A172 (cell line): ENCODE measurements around the gene LHX1. TPM values are rescaled to one million over a fixed set of nuclear protein-coding genes. Genes with fewer than 3 reads are reported as not detected.

Source experiments
- DNase-seq: peaks from one replicate; pipeline ENCODE4 v3.0.0-alpha.2; 2015; ENCODE audit warnings: low spot score
- total RNA-seq: library from RNA; depleted of rRNA; stranded (reverse); fragments of >200 nt; shearing (Covaris generic); gene quantifications from 2 replicates; pipeline ENCODE4 v1.2.3, GENCODE V29; 2014

Gene LHX1
- total RNA-seq, 1 experiment from 2014 or later = 1.4 TPM

DNA sequence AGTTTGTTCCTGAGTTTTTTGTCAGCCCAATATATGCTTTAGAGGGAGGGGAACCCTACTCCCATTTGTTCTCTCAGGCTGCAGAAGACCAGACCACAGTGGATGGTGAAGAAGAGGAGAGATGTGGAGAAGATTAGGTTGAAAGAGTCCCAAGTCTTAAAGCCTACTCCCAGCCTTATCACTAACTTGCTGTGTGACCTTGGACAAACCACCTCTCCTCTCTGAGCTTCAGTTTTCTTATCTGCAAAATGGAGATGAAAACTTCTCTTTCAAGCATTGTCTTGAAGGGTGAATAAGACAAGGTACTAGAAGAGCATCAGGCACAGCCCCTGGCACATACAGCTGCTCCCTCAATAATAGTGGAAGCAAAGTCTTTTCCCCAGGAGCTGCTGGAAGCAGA lies 15.1 kb upstream of the LHX1 start:
- DNase-seq = no peak

DNA sequence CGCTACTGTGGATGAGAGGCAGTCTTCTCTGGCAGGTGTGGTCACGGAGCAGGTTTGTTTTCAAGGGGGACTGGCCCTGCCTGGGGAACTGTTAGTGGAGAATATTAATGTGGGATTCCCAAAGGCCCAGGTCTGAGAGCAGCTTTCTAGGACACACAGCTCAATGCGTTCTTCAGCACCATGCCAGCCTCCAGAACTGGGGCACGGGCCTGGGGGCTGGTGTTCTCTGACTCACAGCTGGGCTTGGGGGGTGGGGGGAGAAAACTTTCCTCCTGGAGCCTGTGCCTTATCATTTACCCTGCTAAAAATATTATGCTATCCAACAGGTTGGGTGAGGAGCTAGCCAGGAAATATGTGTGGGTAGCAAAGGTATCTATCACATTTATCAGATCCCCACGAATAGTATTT lies 13.5 kb upstream of the LHX1 start:
- no peak for DNase-seq

DNA sequence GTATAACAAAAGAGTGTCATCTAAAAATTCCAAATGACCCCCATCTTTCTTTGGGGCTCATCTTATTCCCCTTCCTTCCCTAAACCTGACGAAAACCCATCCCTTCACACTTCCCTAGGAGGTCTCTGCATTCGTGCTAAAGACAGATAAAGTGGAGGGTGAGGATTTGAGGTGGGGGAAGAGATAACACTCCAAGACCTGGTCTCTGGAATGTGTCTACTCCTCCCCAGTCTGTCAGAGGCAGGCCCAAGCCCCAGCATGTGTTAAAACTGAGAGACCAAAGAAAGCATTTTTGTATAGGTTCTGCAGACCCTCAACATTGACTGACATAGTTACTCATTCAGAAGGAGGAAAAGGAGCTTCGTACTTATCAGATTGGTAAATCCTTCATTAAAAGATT lies 11.0 kb upstream of the LHX1 start:
- DNase-seq = no peak

DNA sequence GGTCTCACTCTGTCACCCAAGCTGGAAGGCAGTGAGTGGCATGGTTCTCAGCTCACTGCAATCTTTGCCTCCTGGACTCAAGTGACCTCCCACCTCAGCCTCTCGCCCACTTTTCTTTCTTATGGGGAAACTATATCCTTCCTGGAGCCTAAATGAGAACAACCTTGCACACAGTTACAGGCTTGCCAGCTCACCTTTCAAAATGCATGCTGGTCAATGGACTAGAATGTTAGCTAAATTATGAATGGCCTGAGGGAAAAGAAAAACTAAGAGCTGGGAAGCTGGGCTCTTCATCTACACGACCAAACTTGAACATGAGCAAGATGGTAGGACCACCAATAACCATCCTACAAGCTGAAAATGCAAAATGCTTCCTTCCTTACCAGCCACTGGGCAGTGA lies 10.6 kb upstream of the LHX1 start:
- DNase-seq = no peak

DNA sequence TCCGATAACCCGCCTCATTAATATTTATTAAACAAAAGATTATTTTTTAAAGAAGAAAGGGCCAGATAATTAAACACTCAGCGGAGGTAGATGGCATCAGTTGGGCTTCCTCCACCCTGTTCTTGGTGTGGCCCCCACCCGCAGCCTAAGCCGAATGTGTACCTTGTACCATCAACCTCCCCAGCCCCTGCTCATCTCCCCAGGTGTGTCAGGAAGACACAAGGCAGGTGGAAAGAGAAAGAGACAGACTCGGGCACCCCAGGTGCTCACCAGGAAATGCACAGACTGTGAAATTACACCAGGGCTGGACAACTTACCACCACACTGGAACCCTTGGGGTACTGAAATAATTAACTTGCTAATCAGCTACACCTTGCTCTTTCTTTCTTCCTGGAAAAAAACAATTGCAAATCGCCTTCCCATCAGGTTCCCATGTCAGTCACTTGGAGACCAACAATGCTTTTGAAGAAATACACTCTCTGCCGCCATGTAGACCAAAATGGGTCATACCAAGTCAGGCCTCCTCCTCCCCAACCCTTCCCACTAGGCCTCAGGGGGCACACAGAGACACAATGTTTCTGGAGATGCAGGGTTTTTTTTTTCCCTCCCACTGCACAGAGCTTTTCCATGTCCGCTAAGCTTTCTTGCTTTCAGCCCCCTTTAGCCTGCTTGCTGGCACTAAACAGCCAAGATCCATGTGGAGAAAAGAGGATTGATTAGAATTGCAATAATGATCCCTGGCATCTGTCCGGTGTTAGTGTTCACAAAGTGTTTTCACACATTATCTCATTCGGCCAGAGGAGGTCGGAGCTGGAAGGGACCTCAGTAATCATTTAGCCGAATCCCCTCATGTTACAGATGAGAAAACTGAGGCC lies 8.6 kb upstream of the LHX1 start:
- no peak for DNase-seq

DNA sequence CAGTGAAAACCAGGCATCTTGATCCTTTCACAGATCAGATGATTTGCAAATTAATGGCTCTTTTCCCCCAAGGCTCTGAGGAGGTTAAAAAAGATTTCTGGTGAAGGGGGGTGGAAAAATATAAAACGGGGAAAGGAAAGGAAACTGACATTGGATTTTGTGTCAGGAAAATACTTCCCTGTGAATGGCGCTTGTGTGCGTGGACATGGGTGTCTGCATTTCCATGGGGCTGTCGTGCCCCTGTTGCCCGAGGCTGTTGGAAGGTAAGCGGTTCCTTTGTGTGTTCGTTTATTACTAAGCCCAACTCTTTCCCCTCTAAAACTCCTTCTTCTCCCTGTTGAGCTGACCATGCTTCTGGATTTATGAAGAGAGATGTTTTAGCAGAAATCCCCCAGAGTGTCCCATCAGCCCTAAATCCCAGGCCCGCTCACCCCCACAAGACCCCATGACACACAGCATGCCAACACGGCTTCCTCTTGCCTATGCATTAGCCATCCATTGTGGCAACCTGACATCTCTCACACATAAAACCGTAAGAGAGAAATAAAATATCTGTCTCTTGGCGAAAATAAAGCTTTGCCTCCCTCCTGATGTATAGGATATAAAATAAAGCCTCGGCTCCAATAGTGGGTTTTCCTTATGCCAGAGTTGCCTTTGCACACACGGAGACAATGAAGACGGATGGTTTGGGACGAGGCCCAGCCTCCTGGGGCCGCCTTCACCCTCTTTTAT lies 7.3 kb upstream of the LHX1 start:
- no peak for DNase-seq

DNA sequence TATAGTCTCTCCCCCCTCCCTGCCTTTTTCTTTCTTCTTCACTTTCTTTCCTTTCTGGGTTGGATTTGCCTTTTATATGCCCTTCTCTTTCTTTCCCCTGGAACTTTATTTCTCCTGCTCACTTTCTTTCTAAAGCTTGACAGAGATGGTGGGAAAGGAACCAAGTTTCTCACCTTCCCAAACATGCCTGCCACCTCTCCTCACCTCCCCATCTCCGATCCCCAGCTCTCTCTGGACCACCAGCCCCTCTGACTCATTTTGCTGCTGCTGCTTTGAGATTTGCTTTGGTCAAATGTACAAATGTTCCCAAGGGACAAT lies 6.7 kb upstream of the LHX1 start:
- no peak for DNase-seq

DNA sequence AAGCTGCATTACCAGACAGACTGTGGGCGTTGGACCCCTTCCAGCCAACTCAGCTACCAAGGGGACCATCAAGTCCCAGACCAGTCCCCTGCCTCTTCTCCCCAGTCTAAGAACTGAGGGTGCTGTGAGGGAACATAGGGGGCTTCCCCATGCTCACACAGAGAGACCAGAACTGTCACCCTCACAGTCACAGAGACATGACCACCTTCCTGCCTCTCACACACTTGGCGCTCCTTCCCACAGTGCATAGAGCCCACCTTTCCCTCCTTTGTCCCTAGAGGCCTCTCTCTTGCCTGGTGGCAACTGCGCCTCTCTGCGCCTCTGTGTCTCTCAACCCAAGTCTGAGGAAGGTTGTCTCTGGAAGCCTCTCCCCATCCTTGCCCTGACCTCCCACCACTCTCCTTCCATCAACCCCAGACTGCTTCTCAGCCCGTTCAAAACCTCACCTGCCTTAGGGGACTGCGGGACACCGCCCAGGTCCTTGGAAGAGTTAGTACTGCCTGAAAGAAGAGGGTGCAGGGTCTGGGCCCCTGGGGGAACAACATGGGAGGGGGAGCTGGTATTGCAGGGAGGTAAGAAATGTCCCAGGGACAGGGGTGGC lies 6.1 kb upstream of the LHX1 start:
- DNase-seq = no peak

DNA sequence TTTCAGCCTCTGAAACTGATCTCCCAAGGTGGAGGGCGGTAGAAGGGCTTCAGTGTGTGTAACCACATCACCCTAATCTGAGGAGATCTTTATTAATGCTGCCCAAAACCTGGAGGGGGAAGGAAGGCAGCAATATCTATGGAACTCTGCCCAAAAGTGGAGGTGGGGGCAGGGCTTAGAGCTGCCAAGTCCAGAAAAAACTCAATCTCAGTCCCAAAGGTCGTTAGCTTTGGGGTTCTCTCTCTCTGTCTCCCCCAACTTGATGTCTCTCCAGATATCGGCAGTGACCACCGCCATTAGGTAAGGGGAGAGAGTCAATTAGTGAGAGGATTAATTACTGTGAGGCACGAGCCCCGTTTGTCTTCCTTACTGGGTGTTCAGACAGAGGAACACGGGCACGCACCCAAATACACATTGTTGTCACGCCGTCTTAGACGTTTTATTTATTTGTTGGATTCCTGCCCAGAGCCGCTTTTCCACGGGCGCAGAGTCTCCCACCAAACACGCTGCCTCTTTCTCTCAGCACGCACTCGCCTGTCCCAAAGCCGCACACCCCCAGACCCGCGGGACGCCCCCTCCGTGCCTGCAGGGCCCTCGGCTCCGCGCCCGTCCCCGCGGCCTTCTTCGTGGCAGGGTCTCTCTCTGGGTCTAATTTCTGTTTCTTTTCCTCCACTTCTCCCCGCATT lies 5.4 kb upstream of the LHX1 start:
- no peak for DNase-seq

DNA sequence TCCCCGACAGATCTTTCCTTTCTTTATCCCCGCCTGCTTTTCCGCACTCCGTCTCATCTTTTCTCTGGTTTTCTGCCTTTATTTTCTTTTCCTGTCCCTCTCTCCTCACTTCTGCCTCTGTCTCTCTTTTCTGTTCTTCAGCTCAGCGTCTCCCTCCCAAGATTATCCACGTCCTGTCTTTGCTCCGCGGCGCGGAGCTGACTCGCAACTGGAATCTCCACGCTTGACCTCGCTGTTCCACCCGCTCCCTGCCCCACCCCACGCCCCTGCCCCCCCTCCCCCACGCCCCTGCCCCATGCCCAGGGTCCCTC lies 4.9 kb upstream of the LHX1 start:
- no peak for DNase-seq

DNA sequence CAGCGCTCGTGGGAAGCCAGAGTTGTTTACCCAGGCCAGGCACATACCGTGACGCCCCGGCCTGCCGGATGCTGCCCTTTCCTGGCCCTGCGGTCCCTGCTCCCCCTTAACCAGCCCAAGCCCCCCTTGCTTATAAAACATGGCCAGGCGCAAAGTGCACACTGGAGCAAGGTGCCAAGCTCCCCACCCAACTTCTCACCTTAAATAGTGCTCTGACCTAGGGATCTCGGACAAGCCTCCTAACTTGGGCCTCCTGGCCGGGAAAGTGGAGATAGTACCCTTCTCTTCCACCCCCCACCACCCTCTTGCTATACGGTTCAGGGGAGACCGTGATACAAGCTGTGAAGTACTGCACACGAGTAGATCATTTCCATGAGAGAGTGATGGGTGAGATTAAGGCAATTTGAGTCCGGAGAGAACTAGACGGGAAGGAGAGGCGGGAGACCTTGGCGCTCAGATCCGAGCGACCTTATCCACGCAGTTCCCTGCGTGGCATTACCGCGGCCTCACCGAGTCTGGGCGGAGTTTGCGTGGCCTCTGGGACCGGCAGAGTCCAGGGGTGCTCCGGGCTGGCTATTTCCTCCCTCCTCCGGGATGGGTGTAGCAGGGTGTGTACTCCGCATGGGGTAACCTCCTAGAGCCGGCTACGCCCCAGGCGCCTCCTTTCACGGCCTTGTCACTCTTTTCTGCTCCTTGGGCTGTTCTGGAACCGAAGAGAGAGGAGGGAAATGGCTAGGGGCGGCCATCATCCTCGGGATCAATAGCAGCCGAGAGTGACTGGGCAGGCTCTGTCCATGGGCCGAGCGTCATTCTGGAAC lies 4.4 kb upstream of the LHX1 start:
- no peak for DNase-seq

DNA sequence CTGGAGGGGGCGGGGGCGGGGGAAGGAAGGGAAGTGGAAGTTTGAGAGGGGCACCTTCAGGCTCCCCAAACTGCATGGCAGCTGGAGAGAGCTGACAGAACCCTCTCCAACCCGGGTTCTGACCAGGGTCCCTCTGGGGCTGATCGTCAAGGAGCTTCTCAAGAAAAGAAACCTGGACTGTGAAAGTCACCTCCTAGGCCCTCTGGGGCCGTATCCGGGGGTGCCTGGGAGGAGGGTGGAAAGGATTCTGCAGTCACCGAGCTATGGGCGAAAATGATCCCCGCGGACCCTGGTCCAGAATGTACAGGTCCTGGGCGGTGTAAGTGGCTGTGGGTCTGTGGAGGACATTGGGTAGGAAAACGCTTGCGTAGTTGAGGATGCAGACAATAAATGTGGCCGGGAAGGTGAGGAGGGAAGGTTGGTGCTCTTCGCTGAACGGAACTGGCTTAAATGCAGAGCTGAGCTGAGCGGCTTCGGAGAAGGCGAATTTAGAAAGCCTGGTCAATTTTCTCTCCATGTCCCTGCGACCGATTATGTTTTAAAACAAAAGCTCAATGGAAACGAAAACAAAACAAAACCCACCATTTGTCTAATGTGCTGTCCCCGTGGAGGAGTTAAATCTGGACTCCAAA lies 3.6 kb upstream of the LHX1 start:
- no peak for DNase-seq

DNA sequence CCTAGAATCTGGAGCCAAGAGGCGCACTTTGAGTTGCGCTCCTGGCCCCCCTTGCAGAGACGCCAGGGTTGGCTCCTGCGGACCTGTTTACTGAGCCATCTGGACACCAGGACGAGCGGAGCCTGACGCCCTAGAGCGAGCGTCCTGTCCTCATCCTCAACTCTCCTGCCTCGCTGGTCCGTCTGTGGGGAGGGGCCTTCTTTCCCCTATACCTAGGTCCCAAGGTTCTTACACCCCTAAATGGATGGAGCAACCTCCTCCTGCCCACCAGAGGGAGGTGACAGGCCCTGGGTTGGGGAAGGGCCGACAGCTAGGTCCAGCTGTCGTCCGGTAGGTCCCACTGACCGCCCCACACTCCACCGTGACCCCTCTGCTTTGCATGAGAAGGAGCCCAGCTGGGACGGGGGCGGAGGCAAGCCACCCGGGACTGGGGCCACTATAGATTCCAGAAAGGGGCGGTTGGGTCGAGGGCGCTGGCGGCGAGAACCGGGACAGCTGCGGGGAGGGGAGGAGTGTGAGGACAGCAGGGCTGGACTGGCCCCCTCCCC lies 3.1 kb upstream of the LHX1 start:
- DNase-seq = no peak

DNA sequence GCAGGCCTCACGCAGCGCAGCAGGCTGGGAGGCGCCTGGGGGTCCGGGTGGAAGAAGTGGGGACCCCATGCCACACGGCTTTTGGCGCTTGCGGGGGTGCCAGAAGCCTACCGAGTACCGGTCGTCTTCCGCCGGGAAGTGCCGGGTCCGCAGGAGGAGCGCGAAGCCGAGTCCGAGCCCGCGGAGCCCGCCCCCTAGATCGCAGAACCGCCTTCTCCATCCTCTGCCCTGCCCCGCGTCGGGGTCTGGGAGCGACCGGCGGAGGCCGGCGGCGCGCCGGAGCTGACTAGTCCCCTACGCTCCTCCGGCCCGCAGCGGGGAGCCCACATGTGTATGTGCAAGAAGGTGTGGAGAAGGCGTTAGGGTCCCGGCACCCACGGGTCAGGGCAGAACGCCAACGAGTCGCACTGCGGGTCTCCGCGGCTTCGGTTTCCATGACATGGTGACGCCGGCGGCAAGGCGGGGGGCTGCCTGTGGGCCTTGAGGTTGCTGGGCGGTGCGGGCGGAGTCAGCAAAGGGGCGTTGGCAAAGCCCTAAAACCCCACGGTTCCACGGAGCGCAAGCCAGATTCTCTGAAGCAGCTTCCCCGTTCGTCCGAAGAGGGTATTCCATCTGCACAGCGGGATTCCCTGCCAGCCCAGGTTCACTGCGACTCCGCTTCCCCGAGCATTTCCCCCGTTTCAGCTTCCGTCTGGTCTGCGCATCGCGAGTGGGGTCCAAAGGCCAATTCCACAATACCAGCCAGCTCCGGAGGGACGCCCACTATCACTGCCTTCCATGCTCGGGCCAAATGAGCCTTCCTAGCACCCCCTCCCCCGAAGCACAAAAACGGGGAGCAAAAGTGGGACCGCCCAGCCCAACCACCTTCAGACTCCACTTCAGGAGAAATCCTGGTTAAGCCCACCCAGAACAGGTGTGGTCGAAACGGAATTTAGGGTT lies 2.3 kb upstream of the LHX1 start:
- peak; percentile 32 for DNase-seq

DNA sequence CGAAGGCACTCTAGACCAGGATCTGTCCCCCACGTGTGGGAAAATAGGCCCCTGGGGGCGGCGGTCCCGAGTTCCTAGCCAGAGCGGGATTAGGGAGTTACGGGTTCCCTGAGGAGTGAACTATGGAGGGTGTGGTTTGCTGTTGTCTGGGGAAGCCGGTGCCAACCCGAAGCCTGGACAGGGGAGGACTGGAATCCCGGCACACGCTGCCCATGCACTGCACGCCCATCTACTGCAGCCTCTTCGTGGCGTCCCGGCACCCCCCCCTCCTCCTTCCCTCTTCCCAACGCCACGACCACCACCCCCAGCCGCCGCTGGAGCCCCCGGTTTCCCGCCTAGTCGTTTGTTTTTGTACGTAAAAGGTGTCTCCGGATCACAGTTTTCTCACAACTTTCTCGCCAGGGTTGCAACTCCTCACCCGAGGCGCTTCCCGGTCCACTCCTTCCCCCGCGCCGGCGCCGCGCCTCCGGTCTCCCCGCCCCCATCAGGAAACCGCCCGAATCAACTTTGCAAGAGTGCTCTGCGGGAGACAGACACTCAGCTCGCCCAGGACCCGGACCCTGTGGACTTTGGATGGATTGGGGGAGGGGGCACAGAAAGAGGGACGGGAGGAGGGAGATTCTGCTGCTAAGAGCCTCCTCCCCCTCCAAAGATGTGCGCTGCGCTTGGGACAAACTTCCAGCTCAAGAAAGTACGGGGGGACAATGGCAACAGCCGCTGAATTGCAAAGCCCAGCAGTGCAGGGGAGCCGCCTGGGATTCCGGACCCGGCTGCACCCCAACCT lies 1.4 kb upstream of the LHX1 start:
- DNase-seq = peak; percentile 55

DNA sequence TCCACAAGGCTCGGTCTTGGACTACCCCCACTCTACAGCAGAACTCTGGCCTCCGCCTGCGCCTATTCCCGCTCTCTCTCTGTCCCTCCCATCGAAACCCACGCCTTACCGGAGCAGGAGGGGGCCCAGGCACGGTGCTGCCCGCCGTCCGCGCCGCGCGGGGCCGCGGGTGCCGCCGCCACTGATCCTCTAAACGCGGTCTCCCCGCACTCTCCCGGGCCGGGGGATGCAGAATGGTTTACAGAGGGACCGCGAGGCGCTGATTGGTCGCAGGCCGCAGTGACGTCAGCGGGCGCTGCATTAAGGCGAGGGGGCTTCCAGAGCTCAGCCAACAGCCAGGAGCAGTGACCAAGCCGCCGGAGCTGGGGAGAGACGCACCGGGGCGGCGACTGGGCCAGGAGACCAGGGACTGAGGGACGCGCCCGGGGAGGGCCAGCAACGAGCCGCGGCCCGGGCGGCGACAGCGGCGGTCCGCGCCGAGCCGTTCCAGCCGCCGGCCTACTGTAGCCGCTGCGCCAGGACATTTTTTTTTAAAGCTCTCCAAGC lies 747 bp upstream of the LHX1 start:
- DNase-seq = peak; percentile 35

DNA sequence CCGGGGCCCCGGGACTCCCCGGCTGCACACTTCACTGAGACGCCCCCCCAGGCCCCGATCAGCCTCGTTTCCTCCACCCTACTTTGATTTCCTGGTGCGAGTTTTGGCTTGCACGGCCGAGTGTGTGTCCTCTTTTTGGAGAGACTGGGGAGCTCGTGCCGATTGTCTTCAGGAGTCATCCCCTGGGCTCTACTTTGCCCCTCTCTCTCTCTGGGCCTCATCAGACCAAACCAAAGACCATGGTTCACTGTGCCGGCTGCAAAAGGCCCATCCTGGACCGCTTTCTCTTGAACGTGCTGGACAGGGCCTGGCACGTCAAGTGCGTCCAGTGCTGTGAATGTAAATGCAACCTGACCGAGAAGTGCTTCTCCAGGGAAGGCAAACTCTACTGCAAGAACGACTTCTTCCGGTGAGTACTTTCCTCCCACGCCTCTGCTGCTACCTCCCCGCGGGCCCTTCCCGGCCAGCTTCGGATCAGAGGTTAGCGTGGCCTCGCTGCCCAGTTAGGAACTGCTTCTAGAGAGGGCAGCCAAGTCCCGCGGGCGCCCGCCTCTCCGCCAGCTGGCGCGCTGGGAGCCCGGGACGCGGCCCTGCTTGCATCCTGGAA lies 787 bp downstream of the LHX1 start:
- no peak for DNase-seq

DNA sequence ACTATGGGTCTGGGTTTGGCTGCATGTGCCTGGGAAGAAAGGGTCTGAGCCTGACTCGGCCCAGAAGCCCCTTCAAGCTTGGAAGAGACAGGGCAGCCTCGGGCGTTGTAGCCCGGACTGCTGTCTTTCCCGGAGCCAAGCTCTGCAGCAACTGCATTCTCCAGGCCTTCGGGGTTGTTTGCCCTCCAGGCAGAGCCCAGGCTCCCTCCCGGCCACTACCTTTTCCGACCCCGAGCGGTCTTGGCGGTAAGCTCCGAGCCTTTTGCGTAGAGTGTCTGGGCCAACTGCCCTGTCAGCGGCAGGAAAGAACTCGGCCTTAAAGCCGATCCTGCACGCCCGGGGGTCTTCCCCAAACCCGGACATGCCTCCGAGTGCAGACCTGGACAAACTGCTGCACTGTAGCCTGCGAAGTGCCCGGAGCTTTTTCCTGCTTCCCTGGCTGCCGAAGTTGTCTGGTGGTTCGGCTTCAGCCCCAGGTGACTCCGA lies 1.3 kb downstream of the LHX1 start:
- DNase-seq = no peak
